HEK293 (cell line): ENCODE data around the gene LYVE1.

ENCODE experiments used
- CTCF ChIA-PET: fragments of 350-600 bp; formaldehyde crosslinking; extraction: SDS; loops from one replicate; lab custom pipeline; 2021; ENCODE audit warnings: antibody characterized with exemption; lab: Yijun Ruan, JAX
- POLR2A ChIA-PET: fragments of 300-600 bp; formaldehyde crosslinking; extraction: SDS; loops from one replicate; lab custom pipeline; 2020; ENCODE audit warnings: antibody characterized with exemption, inconsistent platforms; lab: Yijun Ruan, JAX
- H3K27ac ChIP-seq: fragments of 200-500 bp; sonication (Bioruptor generic); 2 replicates; pipeline ENCODE4 v1.5.1; 2014; ENCODE audit warnings: low read depth, low read length, control low read depth, inconsistent platforms; ENCODE audit errors: extremely low read depth
- H3K36me3 ChIP-seq, 2 experiments: fragments of 200-500 bp in 1 of 2; sonication (Bioruptor generic) in 1 of 2; 1 replicate in 1 of 2; 2 replicates in 1 of 2; pipeline ENCODE4 v1.5.1; 2014 to 2017; ENCODE audit warnings: inconsistent platforms in 2 of 2, low read length in 2 of 2; ENCODE audit not compliant: control insufficient read depth in 2 of 2, insufficient read depth in 1 of 2
- H3K4me1 ChIP-seq: fragments of 200-500 bp; sonication (Bioruptor generic); 2 replicates; pipeline ENCODE4 v1.5.1; 2014; ENCODE audit warnings: mild to moderate bottlenecking, low read length, inconsistent platforms; ENCODE audit not compliant: control insufficient read depth, insufficient read depth
- H3K4me3 ChIP-seq: 2 replicates; pipeline ENCODE4 v1.5.1; 2011; ENCODE audit warnings: low read depth, mild to moderate bottlenecking, control low read depth, low read length, moderate library complexity
- H3K9me3 ChIP-seq: fragments of 200-500 bp; sonication (Bioruptor generic); 2 replicates; pipeline ENCODE4 v1.5.1; 2014; ENCODE audit warnings: low read depth, low read length, inconsistent platforms; ENCODE audit not compliant: control insufficient read depth, insufficient read depth
- IKZF3 ChIP-seq: fragments of 450-650 bp; IDR thresholded peaks from 2 replicates; pipeline ENCODE4 v1.5.0; 2018; ENCODE audit warnings: missing biosample characterization, mild to moderate bottlenecking, missing genetic modification characterization, moderate library complexity
- MEIS1 ChIP-seq: sonication (generic); formaldehyde crosslinking; IDR thresholded peaks from 2 replicates; pipeline ENCODE4 v1.8.1; 2022; ENCODE audit warnings: missing genetic modification reagents, mild to moderate bottlenecking, borderline replicate concordance
- MZF1 ChIP-seq: fragments of 450-650 bp; formaldehyde crosslinking; IDR thresholded peaks from 2 replicates; pipeline ENCODE4 v1.5.1; 2017; ENCODE audit warnings: missing biosample characterization, missing genetic modification characterization, borderline replicate concordance
- TCF7L2 ChIP-seq: IDR thresholded peaks from 2 replicates; pipeline ENCODE4 v1.6.1; 2011; ENCODE audit warnings: low read depth, mild to moderate bottlenecking, inconsistent platforms, low read length, moderate library complexity, borderline replicate concordance
- WT1 ChIP-seq: fragments of 450-650 bp; formaldehyde crosslinking; IDR thresholded peaks from 2 replicates; pipeline ENCODE4 v1.5.1; 2016; ENCODE audit warnings: missing biosample characterization, missing genetic modification characterization
- ZBTB17 ChIP-seq: fragments of 450-650 bp; formaldehyde crosslinking; IDR thresholded peaks from 2 replicates; pipeline ENCODE4 v1.5.1; 2016; ENCODE audit warnings: missing biosample characterization, missing genetic modification characterization
- ZEB2 ChIP-seq: fragments of 450-650 bp; formaldehyde crosslinking; IDR thresholded peaks from 2 replicates; pipeline ENCODE4 v1.5.1; 2016; ENCODE audit warnings: missing biosample characterization, missing genetic modification characterization
- ZFP69B ChIP-seq: fragments of 450-650 bp; formaldehyde crosslinking; IDR thresholded peaks from 2 replicates; pipeline ENCODE4 v1.5.1; 2016; ENCODE audit warnings: missing biosample characterization, missing genetic modification characterization
- ZNF16 ChIP-seq: fragments of 450-650 bp; formaldehyde crosslinking; IDR thresholded peaks from 2 replicates; pipeline ENCODE4 v1.5.1; 2016; ENCODE audit warnings: low read depth, missing biosample characterization, missing genetic modification characterization
- ZNF174 ChIP-seq: fragments of 450-650 bp; formaldehyde crosslinking; IDR thresholded peaks from 2 replicates; pipeline ENCODE4 v1.5.0; 2017; ENCODE audit warnings: missing biosample characterization, mild to moderate bottlenecking, missing genetic modification characterization
- ZNF18 ChIP-seq: fragments of 450-650 bp; formaldehyde crosslinking; IDR thresholded peaks from 2 replicates; pipeline ENCODE4 v1.5.1; 2016; ENCODE audit warnings: missing biosample characterization, missing genetic modification characterization
- ZNF202 ChIP-seq: fragments of 450-650 bp; formaldehyde crosslinking; IDR thresholded peaks from 2 replicates; pipeline ENCODE4 v1.5.1; 2016; ENCODE audit warnings: missing biosample characterization, missing genetic modification characterization, borderline replicate concordance
- ZNF350 ChIP-seq: fragments of 450-650 bp; formaldehyde crosslinking; IDR thresholded peaks from 2 replicates; pipeline ENCODE4 v1.5.0; 2017; ENCODE audit warnings: missing biosample characterization, mild to moderate bottlenecking, missing genetic modification characterization
- ZNF37A ChIP-seq: fragments of 450-650 bp; IDR thresholded peaks from 2 replicates; pipeline ENCODE4 v1.5.1; 2018; ENCODE audit warnings: missing biosample characterization, missing genetic modification characterization
- ZNF510 ChIP-seq: fragments of 450-650 bp; formaldehyde crosslinking; IDR thresholded peaks from 2 replicates; pipeline ENCODE4 v1.5.1; 2018; ENCODE audit warnings: mild to moderate bottlenecking, missing genetic modification characterization, missing biosample characterization; ENCODE audit not compliant: insufficient replicate concordance
- ZNF514 ChIP-seq: fragments of 450-650 bp; formaldehyde crosslinking; IDR thresholded peaks from 2 replicates; pipeline ENCODE4 v1.5.1; 2016; ENCODE audit warnings: missing biosample characterization, missing genetic modification characterization
- ZNF521 ChIP-seq: fragments of 450-650 bp; formaldehyde crosslinking; IDR thresholded peaks from 2 replicates; pipeline ENCODE4 v1.5.1; 2017; ENCODE audit warnings: missing biosample characterization, mild to moderate bottlenecking, missing genetic modification characterization
- ZNF664 ChIP-seq: fragments of 450-650 bp; formaldehyde crosslinking; IDR thresholded peaks from 2 replicates; pipeline ENCODE4 v1.5.1; 2016; ENCODE audit warnings: missing biosample characterization, missing genetic modification characterization
- ZNF768 ChIP-seq: fragments of 450-650 bp; formaldehyde crosslinking; IDR thresholded peaks from 2 replicates; pipeline ENCODE4 v1.5.1; 2018; ENCODE audit warnings: missing biosample characterization, mild to moderate bottlenecking, missing genetic modification characterization
- TF ChIP-seq, protein P1 (sequence below): fragments of 450-650 bp; formaldehyde crosslinking; IDR thresholded peaks from 2 replicates; pipeline ENCODE4 v1.5.1; 2017; ENCODE audit warnings: missing biosample characterization, missing genetic modification characterization
- TF ChIP-seq, protein P2 (sequence below): fragments of 450-650 bp; formaldehyde crosslinking; IDR thresholded peaks from 2 replicates; pipeline ENCODE4 v1.5.1; 2016; ENCODE audit warnings: missing biosample characterization, missing genetic modification characterization, low read depth
- TF ChIP-seq, protein P3 (sequence below): fragments of 450-650 bp; formaldehyde crosslinking; IDR thresholded peaks from 2 replicates; pipeline ENCODE4 v1.5.1; 2016; ENCODE audit warnings: missing biosample characterization, missing genetic modification characterization
- TF ChIP-seq, protein P4 (sequence below): fragments of 450-650 bp; formaldehyde crosslinking; IDR thresholded peaks from 2 replicates; pipeline ENCODE4 v1.5.1; 2016; ENCODE audit warnings: missing biosample characterization, missing genetic modification characterization

The LYVE1 gene

DNA sequence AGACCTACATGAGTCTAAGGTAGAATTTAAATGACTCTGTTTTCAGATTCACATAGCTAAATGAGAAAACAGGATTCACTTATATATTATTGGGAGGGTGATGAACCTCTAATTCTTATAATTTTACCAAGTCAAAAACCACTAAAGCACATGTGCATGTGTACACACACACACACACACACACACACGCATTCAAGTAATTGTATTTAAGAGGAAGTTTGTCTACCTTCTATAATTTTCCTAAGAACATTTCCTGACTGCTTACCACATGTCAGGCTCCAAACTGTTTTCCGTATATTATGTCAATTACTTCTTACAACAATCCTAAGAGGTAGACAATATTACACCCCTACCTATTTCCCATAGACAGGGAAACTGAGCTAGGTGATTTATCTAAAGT is 34.1 kb downstream of the LYVE1 start (continued):
- TF ChIP-seq, protein P1, sequence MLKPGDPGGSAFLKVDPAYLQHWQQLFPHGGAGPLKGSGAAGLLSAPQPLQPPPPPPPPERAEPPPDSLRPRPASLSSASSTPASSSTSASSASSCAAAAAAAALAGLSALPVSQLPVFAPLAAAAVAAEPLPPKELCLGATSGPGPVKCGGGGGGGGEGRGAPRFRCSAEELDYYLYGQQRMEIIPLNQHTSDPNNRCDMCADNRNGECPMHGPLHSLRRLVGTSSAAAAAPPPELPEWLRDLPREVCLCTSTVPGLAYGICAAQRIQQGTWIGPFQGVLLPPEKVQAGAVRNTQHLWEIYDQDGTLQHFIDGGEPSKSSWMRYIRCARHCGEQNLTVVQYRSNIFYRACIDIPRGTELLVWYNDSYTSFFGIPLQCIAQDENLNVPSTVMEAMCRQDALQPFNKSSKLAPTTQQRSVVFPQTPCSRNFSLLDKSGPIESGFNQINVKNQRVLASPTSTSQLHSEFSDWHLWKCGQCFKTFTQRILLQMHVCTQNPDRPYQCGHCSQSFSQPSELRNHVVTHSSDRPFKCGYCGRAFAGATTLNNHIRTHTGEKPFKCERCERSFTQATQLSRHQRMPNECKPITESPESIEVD (tag by site-specific recombination) = no peak
- TF ChIP-seq, protein P2, sequence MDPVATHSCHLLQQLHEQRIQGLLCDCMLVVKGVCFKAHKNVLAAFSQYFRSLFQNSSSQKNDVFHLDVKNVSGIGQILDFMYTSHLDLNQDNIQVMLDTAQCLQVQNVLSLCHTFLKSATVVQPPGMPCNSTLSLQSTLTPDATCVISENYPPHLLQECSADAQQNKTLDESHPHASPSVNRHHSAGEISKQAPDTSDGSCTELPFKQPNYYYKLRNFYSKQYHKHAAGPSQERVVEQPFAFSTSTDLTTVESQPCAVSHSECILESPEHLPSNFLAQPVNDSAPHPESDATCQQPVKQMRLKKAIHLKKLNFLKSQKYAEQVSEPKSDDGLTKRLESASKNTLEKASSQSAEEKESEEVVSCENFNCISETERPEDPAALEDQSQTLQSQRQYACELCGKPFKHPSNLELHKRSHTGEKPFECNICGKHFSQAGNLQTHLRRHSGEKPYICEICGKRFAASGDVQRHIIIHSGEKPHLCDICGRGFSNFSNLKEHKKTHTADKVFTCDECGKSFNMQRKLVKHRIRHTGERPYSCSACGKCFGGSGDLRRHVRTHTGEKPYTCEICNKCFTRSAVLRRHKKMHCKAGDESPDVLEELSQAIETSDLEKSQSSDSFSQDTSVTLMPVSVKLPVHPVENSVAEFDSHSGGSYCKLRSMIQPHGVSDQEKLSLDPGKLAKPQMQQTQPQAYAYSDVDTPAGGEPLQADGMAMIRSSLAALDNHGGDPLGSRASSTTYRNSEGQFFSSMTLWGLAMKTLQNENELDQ (tag by site-specific recombination) = no peak
- TF ChIP-seq ZNF514 (no peak), ZNF768 (tag by site-specific recombination) (no peak), ZBTB17 (tag by site-specific recombination) (no peak), ZNF37A (tag by site-specific recombination) (no peak)
- TF ChIP-seq, all 188 proteins: peak for 0

- H3K36me3 ChIP-seq = peaks cover 0 to 29% of the 10 kb centered on the region in 2 experiments; a peak in 1 of 3 replicates
- POLR2A ChIA-PET = interaction anchor here (1.5 kb wide), 1 partner anchor 7 kb away, joined by 9 read pairs; the partner anchor contains the start of gene RNF141
- TF ChIP-seq IKZF3 (tag by site-specific recombination) (no peak), ZNF350 (tag by site-specific recombination) (no peak), ZFP69B (no peak), MZF1 (tag by site-specific recombination) (no peak), ZNF664 (no peak), ZNF18 (tag by site-specific recombination) (no peak), ZNF16 (no peak), ZNF521 (no peak), ZNF510 (tag by site-specific recombination) (no peak), TCF7L2 (no peak), MEIS1 (CRISPR knock-in tag) (no peak), ZEB2 (no peak), WT1 (tag by site-specific recombination) (no peak), ZNF174 (tag by site-specific recombination) (no peak), ZNF202 (tag by site-specific recombination) (no peak)
- TF ChIP-seq, protein P3, sequence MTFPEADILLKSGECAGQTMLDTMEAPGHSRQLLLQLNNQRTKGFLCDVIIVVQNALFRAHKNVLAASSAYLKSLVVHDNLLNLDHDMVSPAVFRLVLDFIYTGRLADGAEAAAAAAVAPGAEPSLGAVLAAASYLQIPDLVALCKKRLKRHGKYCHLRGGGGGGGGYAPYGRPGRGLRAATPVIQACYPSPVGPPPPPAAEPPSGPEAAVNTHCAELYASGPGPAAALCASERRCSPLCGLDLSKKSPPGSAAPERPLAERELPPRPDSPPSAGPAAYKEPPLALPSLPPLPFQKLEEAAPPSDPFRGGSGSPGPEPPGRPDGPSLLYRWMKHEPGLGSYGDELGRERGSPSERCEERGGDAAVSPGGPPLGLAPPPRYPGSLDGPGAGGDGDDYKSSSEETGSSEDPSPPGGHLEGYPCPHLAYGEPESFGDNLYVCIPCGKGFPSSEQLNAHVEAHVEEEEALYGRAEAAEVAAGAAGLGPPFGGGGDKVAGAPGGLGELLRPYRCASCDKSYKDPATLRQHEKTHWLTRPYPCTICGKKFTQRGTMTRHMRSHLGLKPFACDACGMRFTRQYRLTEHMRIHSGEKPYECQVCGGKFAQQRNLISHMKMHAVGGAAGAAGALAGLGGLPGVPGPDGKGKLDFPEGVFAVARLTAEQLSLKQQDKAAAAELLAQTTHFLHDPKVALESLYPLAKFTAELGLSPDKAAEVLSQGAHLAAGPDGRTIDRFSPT (tag by site-specific recombination) = no peak
- TF ChIP-seq, protein P4, sequence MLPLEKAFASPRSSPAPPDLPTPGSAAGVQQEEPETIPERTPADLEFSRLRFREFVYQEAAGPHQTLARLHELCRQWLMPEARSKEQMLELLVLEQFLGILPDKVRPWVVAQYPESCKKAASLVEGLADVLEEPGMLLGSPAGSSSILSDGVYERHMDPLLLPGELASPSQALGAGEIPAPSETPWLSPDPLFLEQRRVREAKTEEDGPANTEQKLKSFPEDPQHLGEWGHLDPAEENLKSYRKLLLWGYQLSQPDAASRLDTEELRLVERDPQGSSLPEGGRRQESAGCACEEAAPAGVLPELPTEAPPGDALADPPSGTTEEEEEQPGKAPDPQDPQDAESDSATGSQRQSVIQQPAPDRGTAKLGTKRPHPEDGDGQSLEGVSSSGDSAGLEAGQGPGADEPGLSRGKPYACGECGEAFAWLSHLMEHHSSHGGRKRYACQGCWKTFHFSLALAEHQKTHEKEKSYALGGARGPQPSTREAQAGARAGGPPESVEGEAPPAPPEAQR (tag by site-specific recombination) = no peak
Measured at GRCh38 chr11:10533323-10533722, 35.1 kb downstream of the LYVE1 start.

More at GRCh38 chr11:10533323-10533722, 35.1 kb downstream of the LYVE1 start:
- H3K4me3 ChIP-seq = no peak overlapping the region
- H3K9me3 ChIP-seq = no peaks in the 10 kb centered on the region
- no peak overlapping the region for H3K27ac ChIP-seq
- H3K4me1 ChIP-seq = no peaks in the 10 kb centered on the region
- CTCF ChIA-PET = interaction anchor here (1.0 to 3.9 kb wide), 2 partner anchors 8 to 71 kb away, joined by 3 to 25 read pairs; partner anchors contain the start of gene RNF141
